Activated CD4-positive, CD25-positive, alpha-beta regulatory T cell (primary cell): ENCODE results near the gene ATF6.

Experiments
- DNase-seq, 4 experiments: peaks; one replicate each; lab custom pipeline; 2025; lab: John Stamatoyannopoulos, UW

Gene ATF6

DNA sequence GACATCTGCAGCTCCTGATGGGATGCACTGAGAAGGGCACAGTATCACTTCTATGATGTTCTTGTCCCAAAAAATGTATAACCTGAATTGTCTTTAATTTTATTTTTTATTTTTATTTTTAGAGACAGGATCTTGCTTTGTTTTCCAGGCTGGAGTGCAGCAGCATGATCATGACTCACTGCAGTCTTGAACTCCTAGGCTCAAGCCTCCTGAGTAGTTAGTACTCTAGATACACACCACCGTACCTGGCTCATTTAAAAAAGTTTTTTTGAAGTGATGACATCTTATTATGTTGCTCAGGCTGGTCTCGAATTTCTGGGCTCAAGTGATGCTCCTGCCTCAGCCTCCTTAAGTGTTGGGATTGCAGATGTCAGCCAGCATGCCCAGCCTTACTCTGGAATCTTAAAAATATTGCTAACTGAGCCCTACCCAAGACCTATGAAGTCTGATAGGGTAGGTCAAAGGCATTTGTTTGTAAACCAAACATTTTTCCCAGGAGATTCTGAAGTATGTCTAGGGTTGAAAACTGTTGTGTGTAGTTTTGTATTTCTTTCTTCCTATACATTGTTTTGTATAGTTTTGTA, 68.9 kb downstream of the ATF6 start:
- no peak for DNase-seq

GRCh38 chr1:161836018-161836417, 69.9 kb downstream of the ATF6 start:
- no peak for DNase-seq

- DNase-seq = no peak
These were observed 72.2 kb downstream of the ATF6 start for GRCh38 chr1:161838362-161838761.

- no peak for DNase-seq
These were observed 72.8 kb downstream of the ATF6 start for GRCh38 chr1:161838885-161839284.

DNA sequence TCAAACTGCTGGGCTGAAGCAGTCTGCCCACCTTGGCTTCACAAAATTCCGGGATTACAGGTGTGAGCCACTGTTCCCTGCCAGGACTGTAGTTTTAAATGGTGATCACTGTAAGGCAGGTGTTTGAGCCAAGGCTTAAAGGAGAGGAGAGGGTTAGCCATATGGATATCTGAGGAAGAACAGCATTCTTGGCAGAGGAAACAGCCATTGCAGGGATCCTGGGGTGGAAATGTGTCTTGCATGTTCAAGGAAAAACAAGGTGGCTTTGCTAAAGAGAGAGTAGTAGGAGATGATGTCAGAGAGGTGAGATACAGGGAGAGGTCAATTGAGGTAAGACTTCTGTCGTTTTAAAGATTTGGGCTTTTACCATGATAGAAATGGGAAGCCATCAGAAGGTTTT, 73.5 kb downstream of the ATF6 start:
- no peak for DNase-seq

DNA sequence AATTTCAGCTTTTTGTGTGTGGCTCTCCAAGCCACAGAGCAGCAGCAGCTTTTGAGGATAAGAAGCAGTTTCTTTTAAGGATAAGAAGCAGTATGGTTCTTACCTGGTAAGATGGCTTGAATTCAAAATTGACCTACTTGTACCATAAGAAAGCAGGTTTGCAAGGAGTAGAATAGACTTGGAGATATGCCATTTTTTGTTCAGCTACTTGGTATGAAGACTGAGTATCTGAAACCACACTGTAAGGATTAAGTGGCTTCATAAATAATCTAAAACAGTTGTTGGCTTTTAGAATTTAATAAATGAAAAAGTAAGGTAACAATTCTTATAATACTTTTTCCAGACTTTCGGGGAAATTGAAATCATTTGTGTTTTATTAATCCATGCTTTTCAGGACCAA, 74.2 kb downstream of the ATF6 start:
- DNase-seq = no peak

DNA sequence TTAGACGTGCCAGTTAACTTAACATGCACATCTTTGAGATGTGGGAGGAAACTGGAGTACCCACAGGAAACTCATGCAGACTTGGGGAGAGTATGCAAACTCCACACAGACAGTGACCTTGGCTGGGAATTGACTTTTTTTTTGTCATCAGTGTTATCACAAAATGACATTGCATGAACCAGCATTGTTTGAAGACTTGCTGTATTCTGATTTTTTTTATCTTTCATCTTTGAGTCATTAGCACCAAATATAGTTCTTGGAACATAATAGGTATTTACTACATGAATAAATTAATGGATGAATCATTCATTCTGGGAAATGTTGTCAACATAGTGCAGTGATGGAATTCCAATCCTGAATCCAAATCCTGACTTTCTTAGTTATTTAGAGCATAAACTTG, 77.0 kb downstream of the ATF6 start:
- DNase-seq = no peak

- no peak for DNase-seq
These were observed 78.6 kb downstream of the ATF6 start for GRCh38 chr1:161844696-161845095.

DNA sequence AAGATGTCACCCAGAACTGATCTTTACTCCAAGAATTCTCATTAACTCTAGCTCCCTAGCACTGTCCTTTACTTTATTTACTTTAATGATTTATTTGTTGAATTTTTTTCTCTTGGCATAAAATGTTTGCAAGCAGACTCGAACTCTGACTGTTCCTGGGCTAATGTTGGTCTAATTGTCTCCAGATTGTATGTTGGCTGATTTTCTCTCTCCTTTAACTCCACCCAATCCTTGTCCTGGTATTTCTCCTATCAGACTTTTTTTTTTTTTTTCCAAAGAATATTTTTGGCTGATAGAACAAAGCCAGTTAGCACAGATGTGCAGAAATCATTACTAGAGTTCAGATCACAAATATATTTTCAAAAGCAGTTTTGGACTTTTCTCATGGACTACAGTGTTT, 82.6 kb downstream of the ATF6 start:
- DNase-seq = no peak

DNA sequence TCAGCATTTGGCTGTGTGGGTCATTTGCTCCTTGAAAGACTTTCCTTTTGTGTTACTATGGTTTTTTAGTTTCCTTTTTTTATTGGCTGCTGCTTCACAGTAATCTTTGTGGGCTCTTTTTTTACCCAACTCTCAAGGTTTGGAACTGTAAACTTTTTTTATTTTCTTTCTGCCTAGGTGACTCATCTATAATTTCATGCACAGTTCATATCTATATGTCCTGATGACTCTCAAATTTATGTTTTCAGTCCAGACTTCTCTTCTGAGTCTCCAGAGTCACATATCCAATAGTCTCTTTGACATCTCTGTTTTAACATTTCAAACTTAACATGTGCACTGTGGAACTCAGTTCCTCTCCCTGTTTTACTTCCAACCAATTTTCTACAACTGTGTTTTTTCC, 83.4 kb downstream of the ATF6 start:
- DNase-seq = no peak

DNA sequence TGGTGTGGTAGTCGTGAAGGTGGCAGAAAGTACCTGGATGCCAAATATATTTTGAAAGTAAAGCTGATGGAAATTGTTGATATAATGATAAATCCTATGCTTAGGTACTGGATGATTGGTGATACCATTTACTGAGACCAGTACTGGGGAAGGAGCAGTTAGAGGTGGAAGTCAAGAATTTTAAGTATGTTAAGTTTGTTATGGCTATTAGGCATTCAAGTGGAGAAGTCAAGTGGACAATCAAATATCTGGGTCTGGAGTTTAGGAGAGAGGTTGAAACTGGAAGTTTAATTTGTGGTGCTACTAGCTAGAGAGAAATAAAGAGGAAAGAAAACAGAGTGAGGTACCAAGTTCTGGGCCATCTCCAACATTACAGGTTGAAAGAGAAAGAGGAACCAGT, 89.1 kb downstream of the ATF6 start:
- DNase-seq = no peak

- no peak for DNase-seq
These were observed 92.2 kb downstream of the ATF6 start for GRCh38 chr1:161858271-161858670.

GRCh38 chr1:161863549-161863948, 97.4 kb downstream of the ATF6 start:
- DNase-seq = no peak

DNA sequence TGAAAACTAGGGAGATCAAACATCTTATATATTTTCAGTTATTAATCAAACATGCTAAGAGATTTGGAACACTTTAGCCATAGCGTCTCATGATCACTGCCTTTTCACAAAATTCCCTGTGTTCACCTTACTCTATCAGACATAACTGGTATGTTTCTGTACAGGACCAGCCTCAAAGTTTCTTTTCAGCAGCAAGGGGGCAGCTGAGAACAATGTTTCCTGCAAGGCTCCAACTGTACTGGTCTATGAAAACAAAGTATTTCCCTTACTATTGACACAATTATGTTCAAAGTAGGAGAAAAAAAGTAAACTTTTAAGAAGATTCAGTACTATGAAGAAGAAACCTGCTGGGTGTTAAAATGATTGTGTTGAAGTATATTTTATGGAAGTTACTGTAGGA, 98.5 kb downstream of the ATF6 start:
- DNase-seq = no peak

DNA sequence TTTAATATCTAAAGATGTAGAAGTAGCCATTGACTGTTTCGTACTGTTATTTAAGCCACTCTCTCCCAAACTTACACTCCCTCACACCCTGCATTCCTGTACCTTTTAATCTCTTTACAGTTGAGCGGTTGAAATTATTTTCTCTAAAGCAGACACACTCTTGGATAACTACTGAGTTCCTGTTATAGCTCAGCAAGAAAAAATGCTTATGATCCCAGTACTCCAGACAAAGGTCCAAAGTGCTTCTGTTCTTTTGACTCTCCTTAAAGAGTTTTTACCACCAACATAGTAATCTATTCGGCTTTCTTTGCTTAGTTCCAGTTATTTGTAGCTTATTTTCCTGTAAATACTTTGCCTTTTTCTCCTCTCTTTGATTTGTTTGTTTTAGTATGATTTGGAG, 100.1 kb downstream of the ATF6 start:
- DNase-seq = no peak

DNA sequence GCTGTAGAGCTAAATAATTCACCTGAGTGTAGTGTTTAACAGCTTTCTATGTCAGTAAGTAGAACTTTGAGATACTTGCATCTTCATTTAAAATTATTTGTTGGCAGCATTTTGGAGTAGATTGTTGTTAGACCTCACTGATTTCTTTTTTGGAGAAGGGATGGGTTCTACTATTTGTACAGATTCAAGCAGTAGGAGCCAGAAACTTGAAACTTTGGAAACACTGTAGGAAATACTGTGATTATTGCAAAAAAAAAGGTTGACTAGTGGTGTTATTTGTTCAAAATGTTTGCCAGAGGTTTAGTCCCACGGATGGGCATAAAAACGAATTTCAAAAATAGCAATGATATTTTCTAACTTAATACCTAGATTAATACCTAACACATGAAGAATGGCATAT, 102.7 kb downstream of the ATF6 start:
- DNase-seq = no peak

DNA sequence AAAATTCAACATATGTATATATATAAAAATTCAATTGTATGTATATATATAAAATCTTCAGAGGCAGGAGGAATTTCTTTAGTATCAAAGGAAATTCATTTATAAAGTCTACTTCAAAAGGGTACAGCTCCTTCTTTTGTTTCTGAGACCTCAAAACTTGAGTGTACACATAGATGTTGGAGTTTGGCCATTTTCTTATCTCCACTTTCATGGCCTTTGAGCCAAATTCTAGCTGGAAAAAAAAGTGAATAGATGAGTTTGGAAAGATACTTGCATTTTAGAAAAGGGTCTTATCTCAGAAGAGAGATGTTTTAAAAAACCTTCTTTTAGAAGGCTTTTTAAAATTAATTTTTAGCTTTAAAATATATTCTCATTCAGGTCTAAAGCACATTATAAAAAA, 103.2 kb downstream of the ATF6 start:
- no peak for DNase-seq

- no peak for DNase-seq
These were observed 106.4 kb downstream of the ATF6 start for GRCh38 chr1:161872506-161872905.

- no peak for DNase-seq
These were observed 113.1 kb downstream of the ATF6 start for GRCh38 chr1:161879261-161879660.

GRCh38 chr1:161884475-161884874, 118.4 kb downstream of the ATF6 start:
- no peak for DNase-seq

- no peak for DNase-seq
These were observed 118.9 kb downstream of the ATF6 start for GRCh38 chr1:161885003-161885402.

DNA sequence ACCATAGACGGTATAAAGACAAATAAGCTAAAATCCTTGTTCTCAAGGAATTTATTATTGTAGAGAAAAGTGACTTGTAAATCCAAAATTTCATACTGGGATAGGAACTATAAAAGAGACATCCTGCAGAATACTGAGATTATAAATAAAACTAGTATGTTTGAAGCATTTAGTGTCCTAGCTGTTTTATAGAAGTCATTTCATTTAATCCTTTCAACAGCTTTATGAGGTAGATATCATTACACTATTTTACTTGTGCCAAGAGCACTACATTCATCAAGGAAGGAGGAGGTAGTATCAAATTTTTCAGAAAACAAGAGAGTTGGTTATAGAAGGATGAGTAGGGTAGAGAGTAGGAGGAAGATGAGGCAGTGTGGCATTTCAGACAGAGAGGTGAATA, 119.6 kb downstream of the ATF6 start:
- DNase-seq = no peak

DNA sequence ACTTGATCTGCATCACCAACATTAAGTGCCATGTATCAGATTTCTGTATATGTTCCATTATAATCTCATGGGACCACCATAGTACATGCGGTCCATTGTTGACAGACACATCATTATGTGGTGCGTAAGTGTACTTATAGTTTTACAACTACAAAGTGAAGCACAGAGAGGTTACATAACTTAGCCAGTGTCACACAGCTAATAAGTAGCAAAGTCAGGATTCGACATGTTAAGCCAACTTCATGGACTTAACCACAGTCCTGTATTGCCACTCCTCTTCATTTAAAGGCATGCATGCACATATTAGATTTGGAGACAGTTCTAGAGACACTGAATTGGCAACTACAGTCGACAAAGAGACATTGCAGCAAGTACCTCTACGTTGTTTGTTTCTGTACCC, 120.5 kb downstream of the ATF6 start:
- DNase-seq = no peak

DNA sequence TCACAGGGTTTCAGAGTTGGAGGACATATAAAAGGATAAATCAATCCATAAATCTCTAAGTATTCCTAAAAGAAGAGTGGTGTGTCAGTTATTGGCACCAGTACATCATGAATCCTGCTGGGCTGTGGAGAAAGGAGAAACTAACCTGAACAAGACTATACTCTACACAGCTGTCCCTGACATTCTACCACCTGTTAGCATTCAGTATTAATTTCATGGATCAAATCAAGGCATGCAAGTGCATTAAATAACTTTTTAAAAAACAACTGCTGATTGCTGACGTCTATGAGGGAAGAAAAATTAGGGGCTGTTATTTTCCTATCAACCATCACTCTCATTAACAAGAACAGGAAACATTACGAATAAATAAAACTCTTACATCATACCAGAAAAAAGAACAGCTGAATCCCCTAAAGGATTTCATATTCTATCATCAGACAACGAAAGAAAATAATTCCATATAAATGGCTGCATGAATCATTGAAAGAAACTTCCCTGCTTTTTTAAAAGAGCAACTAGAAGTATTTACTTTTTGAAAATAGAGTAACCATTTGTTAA, 121.7 kb downstream of the ATF6 start:
- DNase-seq = no peak

DNA sequence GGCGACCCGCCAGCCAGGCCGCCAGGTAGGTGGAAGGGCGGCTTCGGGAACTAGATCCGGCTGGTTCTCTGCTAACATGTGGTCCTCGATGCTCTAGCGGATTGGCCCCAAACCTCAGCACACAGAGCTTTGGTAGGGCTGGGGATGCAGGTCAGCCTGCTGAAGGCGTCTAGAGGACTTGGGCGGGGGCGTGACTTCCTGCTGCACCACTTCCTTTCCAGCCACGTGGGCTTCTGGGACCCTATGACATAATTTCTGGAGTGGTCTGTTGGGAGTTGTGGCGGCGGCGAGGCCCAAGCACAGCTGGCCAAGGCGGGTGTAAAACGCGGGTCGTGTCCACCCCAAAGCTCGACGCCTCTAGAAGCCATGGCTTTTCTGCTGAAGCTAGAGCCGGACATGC, 124.5 kb downstream of the ATF6 start:
- no peak for DNase-seq
